Measurements from ENCODE around the gene CELSR1. TPM values are rescaled to one million over a fixed set of nuclear protein-coding genes. Genes with fewer than 3 reads are reported as not detected.

CELSR1 gene
- total RNA-seq, 1 donor from 2014 or later = 32.9 TPM

DNA sequence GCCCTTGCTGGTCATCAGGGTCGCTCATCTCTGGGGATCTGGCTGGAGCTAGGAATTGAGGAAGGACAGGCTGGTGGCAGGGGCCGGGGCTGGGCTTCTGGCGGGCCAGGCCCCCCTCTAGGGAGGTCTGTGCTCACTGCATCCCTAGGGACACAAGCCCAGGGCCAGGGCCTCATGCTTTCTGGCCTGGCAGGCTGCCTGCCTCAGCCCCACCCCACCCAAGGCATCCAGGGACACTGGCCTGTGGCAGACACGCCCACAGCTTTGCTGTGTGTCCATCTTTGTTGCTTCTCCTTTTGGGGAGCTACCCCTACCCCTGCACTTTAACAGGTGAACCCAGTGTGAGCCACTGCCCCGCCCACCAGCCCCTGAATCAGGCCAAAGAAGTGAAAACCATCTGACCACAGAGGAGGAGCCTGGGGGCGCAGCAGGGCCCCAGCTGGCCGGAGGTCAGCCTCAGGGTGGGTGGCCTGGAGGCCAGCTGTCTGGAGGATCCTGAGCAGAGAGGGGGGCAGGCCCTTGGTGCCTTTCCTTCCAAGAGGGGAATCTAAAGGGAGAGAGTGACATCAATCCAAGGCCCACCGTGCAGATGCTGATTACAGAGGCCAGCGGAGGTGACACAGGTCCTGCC, 26.8 kb upstream of the CELSR1 start:
- no peak for TF ChIP-seq POLR2A (IDR thresholded peaks at IDR 0.05)
- no peak for TF ChIP-seq CTCF (IDR thresholded peaks at IDR 0.05)
- TF ChIP-seq POLR2AphosphoS5 (IDR thresholded peaks at IDR 0.05; ENCODE audit: insufficient read depth in 1 of 2, low read depth in 1 of 2) = no peak
- Histone ChIP-seq H3K9me3 (no peaks in the 10 kb centered on the region), H3K4me1 (peaks cover 12% of the 10 kb centered on the region), H3K27ac (peak overlapping the region; percentile 28), H3K36me3 (no peaks in the 10 kb centered on the region), H3K27me3 (no peaks in the 10 kb centered on the region), H3K4me3 (no peak overlapping the region)
- peak in 1 of 2 donors; percentile 81 for DNase-seq (ENCODE audit: extremely low spot score in 2 of 2)
- intact Hi-C loops (cut with DNase I) = no loop called here

DNA sequence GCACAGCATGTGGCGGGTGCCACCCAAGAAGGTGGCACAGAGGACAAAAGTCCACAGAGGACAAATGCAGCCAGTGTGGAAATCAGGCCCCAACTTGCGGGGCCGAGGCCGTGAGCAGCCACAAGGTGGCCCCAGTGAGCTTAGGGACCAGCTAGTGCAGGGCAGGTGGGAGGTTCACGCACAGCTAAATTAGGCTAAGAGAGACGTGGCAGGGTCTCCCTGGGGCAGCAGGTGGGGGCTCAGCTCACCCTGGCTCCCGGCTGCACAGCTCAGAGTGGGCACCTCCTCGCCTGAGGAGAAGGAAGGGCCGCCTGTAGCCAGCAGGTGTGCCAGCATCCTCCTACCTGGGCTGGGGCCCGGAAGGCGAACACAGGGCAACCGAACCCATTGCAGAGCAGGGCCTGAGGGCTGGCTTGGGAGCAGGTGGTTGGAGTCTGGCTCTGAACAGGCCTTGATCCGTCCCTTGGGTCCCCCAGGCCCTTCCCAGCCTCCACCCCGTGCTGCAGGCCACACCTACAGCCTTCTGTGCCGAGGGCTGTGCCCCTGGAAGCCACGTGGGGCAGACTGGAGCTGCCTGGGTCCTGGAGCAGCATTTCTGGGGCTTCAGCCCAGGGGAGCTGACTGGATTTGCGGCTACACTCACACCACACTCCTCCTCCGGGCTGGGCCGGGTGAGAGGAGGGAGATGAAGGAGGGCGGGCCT, 26.1 kb upstream of the CELSR1 start:
- H3K27me3 ChIP-seq = no peaks in the 10 kb centered on the region
- peak; percentile 58 to 78 (median 69) for TF ChIP-seq CTCF (IDR thresholded peaks at IDR 0.05)
- no peak for TF ChIP-seq POLR2A (IDR thresholded peaks at IDR 0.05)
- peak in 1 of 2 donors; percentile 37 for TF ChIP-seq POLR2AphosphoS5 (IDR thresholded peaks at IDR 0.05; ENCODE audit: insufficient read depth in 1 of 2, low read depth in 1 of 2)
- intact Hi-C loops (cut with DNase I) = no loop called here
- H3K9me3 ChIP-seq = no peaks in the 10 kb centered on the region
- no peak overlapping the region for H3K4me3 ChIP-seq
- no peak for DNase-seq (ENCODE audit: extremely low spot score in 2 of 2)
- H3K36me3 ChIP-seq = no peaks in the 10 kb centered on the region
- H3K4me1 ChIP-seq = peaks cover 12% of the 10 kb centered on the region
- peak overlapping the region; percentile 28 for H3K27ac ChIP-seq

DNA sequence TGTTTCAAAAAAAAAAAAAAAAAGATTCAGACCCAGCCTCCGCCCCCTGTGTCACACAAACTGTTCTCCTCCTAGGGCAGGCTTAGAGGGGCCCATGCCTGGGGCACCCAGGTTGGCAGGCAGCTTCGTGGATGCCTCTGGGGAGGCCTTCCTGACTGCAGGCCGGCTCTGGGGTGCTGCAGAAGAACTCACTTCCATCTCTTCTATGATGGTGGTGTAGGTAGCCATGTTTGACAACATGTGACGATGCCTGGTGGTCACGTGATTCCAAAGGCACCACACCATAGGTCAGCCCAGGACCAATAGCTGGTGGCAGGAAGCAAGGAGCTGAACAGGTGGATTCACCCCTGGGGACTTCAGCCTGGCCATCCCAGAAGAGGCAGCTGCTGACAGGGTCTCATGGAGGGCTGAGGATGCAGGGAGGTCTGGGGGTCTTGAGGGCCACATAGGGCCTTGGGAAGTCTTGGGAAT, 24.1 kb upstream of the CELSR1 start:
- no peak for DNase-seq (ENCODE audit: extremely low spot score in 2 of 2)
- intact Hi-C loops (cut with DNase I) = no loop called here

GRCh38 chr22:46560696-46561295, 23.4 kb upstream of the CELSR1 start:
- H3K27ac ChIP-seq = no peak overlapping the region
- H3K4me3 ChIP-seq = no peak overlapping the region
- H3K4me1 ChIP-seq = peaks cover 12% of the 10 kb centered on the region
- H3K9me3 ChIP-seq = no peaks in the 10 kb centered on the region
- DNase-seq (ENCODE audit: extremely low spot score in 2 of 2) = no peak
- intact Hi-C loops (cut with DNase I) = no loop called here
- H3K36me3 ChIP-seq = no peaks in the 10 kb centered on the region
- no peaks in the 10 kb centered on the region for H3K27me3 ChIP-seq
- TF ChIP-seq CTCF (IDR thresholded peaks at IDR 0.05) (no peak), POLR2AphosphoS5 (IDR thresholded peaks at IDR 0.05; ENCODE audit: insufficient read depth in 1 of 2, low read depth in 1 of 2) (no peak), POLR2A (IDR thresholded peaks at IDR 0.05) (no peak)

More for the DNA sequence above, 24.1 kb upstream of the CELSR1 start:
- Histone ChIP-seq H3K4me1 (peaks cover 12% of the 10 kb centered on the region), H3K27ac (no peak overlapping the region), H3K4me3 (no peak overlapping the region), H3K9me3 (no peaks in the 10 kb centered on the region), H3K36me3 (no peaks in the 10 kb centered on the region), H3K27me3 (no peaks in the 10 kb centered on the region)
- TF ChIP-seq POLR2AphosphoS5 (IDR thresholded peaks at IDR 0.05; ENCODE audit: insufficient read depth in 1 of 2, low read depth in 1 of 2) (no peak), CTCF (IDR thresholded peaks at IDR 0.05) (no peak), POLR2A (IDR thresholded peaks at IDR 0.05) (no peak)

All from vagina (tissue), 2 donors.